Stimulated activated memory B cell treated with anti-CD40 and anti-IgM and Interleukin-4, amounts not matched to agents 10 μg/mL and 1 μg/mL and 100 μg/mL, for 72 hours (primary cell): ENCODE data around the gene TMC7.

ENCODE experiments used
- ATAC-seq: fragments of 150-1000 bp; cut with Tn5 transposase; 2 replicates; pipeline ENCODE4 v1.10.0; 2021
- H3K27ac Mint-ChIP-seq: one replicate; pipeline ENCODE4 v1.8.0; 2022; ENCODE audit warnings: mild to moderate bottlenecking, mixed read lengths
- H3K27me3 Mint-ChIP-seq: one replicate; pipeline ENCODE4 v1.8.0; 2022; ENCODE audit warnings: mixed read lengths
- H3K36me3 Mint-ChIP-seq: one replicate; pipeline ENCODE4 v1.8.0; 2022; ENCODE audit warnings: mixed read lengths
- H3K4me1 Mint-ChIP-seq: one replicate; pipeline ENCODE4 v1.8.0; 2022; ENCODE audit warnings: mixed read lengths
- H3K4me3 Mint-ChIP-seq: one replicate; pipeline ENCODE4 v1.8.0; 2022; ENCODE audit warnings: mild to moderate bottlenecking, moderate library complexity, mixed read lengths
- H3K9me3 Mint-ChIP-seq: one replicate; pipeline ENCODE4 v1.8.0; 2022; ENCODE audit warnings: mixed read lengths

The TMC7 gene

DNA sequence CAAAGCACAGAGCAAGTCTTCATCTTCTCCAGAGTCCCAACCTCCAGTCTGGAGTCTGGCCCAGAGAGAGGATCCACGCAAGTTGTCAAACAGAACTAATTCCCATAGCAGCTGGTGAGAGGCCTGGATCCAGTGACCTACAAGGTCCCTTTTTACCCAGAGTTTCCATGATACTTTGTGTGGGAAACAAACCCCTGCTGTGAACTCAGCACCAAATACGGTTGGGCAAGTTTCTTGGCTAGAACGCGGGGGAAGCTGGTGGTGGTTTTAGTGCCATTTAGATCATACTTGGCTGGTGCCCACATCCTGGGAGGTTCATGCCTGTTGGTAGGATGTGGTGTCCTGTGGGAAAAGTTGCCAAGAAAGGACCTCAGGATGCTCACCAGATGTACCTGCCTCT, 18.1 kb downstream of the TMC7 start:
- no peaks in the 10 kb centered on the region for H3K9me3 Mint-ChIP-seq
- H3K27me3 Mint-ChIP-seq, result no peaks in the 10 kb centered on the region
- ATAC-seq, result no peak
- H3K36me3 Mint-ChIP-seq, result no peaks in the 10 kb centered on the region
- H3K4me1 Mint-ChIP-seq, result no peaks in the 10 kb centered on the region
- no peak overlapping the region for H3K4me3 Mint-ChIP-seq
- no peak overlapping the region for H3K27ac Mint-ChIP-seq

DNA sequence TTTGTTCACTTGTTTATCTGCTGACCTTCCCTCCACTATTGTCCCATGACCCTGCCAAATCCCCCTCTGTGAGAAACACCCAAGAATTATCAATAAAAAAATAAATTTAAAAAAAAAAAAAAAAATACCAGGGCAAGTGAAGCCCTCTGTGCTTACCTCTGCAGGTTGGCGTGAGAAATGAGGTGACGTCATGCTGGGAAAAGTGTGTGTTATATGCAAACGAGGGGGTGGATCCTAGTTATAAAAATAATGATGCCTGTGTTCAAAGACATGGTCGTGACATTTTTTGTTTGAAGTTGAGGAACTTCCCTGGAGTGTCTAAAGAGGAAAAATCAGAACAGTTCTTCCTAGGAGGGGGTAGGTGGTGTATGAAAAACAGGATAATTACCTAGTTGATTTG, 20.2 kb downstream of the TMC7 start:
- Mint-ChIP-seq H3K27me3 (peaks cover 9% of the 10 kb centered on the region), H3K4me3 (no peak overlapping the region), H3K4me1 (no peaks in the 10 kb centered on the region), H3K27ac (no peak overlapping the region), H3K36me3 (no peaks in the 10 kb centered on the region), H3K9me3 (no peaks in the 10 kb centered on the region)
- ATAC-seq, result no peak

DNA sequence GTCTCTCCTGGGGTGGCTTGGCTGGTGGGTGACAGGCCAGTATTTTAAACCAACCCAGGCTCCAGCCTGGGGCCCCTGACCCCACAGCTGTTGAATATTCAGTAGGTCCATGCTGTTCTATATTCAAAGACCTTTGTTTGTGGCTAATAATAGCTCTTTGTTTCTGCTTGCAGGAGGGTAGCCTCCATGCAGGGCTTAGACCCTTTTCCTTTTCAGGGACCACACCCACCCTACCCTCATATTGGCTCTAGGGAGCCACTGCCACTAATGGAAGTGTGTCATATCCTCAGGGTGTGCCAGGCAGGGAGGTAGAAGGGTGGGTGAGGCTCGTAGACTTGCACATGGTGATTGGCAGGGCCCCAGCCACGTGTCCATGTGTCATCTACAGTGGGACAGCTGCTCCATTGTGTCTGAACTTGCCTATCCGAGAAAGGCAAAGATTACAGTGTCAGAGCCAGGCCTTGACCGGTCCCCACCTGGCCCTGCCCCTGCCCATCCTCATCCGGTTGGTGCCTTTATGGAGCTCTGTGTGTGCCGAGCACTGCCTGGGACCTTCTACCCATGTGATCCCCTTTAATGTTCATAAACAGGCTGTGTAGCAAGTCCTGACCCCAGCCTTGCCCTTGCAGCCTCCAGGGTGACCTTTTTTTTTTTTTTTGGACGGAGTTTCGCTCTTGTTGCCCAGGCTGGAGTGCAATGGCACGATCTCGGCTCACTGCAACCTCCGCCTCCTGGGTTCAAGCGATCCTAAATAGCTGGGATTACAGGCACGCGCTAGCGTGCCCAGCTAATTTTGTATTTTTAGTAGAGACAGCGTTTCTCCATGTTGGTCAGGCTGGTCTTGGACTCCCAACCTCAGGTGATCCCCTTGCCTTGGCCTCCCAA, 22.1 kb downstream of the TMC7 start:
- no peaks in the 10 kb centered on the region for H3K4me1 Mint-ChIP-seq
- ATAC-seq, result no peak
- H3K36me3 Mint-ChIP-seq, result no peaks in the 10 kb centered on the region
- H3K27me3 Mint-ChIP-seq, result peaks cover 9% of the 10 kb centered on the region
- H3K4me3 Mint-ChIP-seq, result no peak overlapping the region
- H3K27ac Mint-ChIP-seq, result no peak overlapping the region
- H3K9me3 Mint-ChIP-seq, result no peaks in the 10 kb centered on the region

DNA sequence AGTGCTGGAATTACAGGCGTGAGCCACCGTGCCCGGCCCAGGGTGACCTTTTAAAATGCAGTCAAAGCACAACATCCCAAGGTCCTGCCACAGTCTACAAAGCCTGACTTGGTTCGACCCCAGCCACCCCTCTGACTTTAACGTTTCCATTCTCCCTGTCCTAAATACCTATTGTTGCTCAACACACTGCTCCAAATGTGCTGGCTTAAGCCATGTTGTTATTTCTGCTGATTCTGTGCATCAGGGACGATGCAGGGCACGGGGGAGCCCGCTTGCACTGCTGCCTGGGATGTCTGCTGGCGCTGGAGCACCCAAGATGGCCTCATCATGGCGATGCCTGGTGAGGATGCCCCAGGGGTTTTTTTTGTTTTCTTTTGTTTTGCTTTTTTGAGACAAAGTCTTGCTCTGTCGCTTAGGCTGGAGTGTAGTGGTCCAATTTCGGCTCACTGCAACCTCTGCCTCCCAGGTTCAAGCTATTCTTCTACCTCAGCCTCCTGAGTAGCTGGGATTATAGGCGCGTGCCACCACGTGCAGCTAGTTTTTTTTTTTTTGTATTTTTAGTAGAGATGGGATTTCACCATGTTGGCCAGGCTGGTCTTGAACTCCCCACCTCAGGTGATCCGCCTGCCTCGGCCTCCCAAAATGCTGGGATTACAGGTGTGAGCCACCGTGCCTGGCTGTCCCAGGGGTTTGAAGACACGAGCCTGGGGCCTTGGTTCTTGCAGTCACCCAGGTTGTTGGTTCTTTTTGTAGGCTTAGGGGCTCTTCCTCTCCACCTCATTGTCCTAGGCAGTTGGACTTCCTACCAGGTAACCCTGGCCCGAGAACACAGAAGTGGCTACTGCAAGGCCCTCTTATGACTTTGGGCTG, 22.9 kb downstream of the TMC7 start:
- no peaks in the 10 kb centered on the region for H3K36me3 Mint-ChIP-seq
- ATAC-seq, result no peak
- H3K4me1 Mint-ChIP-seq, result no peaks in the 10 kb centered on the region

DNA sequence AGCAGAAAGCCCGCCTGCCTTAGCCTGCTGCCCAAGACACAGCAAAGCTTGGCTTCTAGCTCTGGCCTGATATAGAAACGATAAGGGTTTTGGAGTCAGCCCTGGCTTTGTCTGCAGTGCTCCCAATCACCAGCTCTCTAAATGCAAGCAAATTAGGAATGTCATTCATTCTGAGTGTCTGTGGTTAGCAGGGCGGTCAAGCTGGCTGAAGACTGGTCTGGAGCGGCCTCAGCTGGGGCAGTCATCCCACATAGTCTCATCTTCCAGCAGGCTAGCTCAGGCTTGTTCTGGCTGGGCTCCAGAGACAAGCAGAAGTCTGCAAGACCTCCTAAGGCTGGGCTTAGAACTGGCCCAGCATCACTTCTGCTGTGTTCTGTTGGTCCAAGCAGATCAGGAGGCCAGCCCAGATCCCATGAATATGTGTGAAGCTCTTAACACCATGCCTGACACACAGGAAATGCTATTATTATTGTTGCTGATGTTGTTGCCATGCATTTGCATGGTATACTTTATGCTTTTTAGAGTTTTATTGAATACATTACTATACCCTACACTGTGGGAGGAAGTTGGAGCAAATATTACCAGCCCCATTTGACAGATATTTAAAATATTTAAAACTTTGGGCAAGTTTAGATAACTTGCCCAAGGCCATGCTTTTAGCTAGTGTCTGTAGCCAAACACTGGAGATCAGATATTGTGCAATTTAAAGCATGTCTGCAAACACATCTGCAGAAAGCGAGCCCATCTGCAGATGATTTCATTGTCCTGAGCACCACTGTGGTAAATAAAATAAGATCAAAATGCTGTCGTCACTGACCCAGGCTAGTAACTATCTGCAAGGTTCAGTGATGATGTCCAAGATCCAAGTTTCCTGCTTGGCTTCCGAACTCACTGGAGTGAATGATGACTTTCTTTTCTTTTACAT, 24.8 kb downstream of the TMC7 start:
- ATAC-seq, result no peak
- Mint-ChIP-seq H3K36me3 (no peaks in the 10 kb centered on the region), H3K4me1 (no peaks in the 10 kb centered on the region), H3K4me3 (no peak overlapping the region), H3K27ac (no peak overlapping the region), H3K27me3 (peaks cover 9% of the 10 kb centered on the region), H3K9me3 (no peaks in the 10 kb centered on the region)

More for the DNA sequence above, 22.9 kb downstream of the TMC7 start:
- no peaks in the 10 kb centered on the region for H3K9me3 Mint-ChIP-seq
- peaks cover 9% of the 10 kb centered on the region for H3K27me3 Mint-ChIP-seq
- H3K27ac Mint-ChIP-seq, result no peak overlapping the region
- H3K4me3 Mint-ChIP-seq, result no peak overlapping the region

DNA sequence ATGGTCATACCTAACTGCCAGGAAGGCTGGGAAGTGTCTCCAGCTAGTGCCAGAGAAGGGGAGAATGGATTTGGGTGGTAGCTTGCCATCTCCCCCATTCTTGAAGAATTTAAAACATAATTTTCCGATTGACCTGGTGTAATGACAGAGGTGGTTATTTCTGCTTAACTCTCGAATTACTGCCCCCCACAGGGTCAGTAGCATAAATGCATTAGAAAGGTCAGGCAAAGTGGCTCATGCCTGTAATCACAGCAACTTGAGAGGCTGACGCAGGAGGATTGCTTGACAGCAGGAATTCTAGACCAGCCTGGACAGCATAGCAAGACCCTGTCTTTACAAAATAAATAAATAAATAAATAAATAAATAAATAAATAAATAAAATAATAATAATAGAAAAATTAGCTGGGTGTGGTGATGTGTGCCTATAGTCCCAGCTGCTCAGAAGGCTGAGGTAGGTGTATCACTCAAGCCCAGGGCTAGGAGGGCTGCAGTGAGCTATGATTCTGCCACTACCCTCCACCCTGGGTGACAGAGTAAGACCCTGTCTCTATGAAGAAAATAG, 27.5 kb downstream of the TMC7 start:
- Mint-ChIP-seq H3K27me3 (peaks cover 26% of the 10 kb centered on the region), H3K36me3 (no peaks in the 10 kb centered on the region), H3K4me1 (no peaks in the 10 kb centered on the region), H3K27ac (no peak overlapping the region), H3K4me3 (no peak overlapping the region), H3K9me3 (no peaks in the 10 kb centered on the region)
- no peak for ATAC-seq

DNA sequence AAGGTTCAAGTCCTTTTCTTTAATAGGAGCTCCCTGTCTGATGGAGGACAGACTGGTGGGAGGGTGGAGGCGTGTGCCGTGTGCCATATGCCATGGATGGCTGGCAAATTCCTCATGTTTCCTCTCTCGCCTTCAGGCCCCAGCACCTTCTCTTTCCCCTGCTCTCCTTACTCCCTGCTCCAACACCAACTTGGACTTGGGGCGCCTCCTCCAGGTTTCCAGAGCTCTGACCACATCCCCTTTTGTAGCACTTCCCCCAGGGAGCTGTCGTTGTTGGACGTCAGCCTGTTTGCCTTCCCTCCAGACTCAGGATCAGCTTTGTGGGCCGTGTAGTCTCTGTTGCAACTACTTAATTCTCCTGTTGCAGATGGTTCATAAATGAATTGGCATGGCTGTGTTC, 30.7 kb downstream of the TMC7 start:
- no peaks in the 10 kb centered on the region for H3K4me1 Mint-ChIP-seq
- H3K9me3 Mint-ChIP-seq, result no peaks in the 10 kb centered on the region
- no peak overlapping the region for H3K4me3 Mint-ChIP-seq
- no peak overlapping the region for H3K27ac Mint-ChIP-seq
- no peak for ATAC-seq
- H3K36me3 Mint-ChIP-seq, result no peaks in the 10 kb centered on the region
- H3K27me3 Mint-ChIP-seq, result peaks cover 16% of the 10 kb centered on the region

DNA sequence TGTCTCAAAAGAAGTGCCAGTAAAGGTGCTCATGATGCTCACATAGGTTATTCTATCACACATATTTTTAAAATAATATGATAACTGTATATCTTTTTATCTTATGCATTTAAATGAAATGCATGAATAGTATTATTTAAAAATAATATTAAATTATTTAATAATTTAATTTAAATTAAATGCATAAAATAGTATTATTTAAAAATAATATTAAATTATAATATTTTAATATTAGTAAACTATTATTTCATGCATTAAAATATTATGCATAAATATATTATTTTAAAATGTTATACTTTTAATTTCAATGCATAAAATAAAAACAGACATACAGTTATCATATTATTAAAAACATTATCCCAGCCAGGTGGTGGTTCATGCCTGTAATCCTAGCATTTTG, 33.4 kb downstream of the TMC7 start:
- no peaks in the 10 kb centered on the region for H3K4me1 Mint-ChIP-seq

DNA sequence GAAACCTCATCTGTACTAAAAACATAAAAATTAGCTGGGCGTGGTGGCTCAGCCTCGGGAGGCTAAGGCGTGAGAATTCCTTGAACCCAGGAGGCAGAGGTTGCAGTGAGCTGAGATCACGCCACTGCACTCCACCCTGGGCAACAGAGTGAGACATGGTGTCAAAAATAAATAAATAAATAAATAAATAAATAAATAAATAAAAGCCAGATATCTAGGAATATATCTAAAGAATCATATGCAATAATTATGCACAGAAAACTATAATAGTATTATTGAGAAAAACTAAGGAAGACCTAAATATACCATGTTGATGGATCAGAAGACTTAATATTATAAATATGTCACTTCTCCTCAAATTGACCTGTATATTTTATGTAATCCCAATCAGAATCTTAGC, 37.0 kb downstream of the TMC7 start:
- ATAC-seq, result no peak
- no peaks in the 10 kb centered on the region for H3K27me3 Mint-ChIP-seq
- H3K4me3 Mint-ChIP-seq, result no peak overlapping the region
- no peaks in the 10 kb centered on the region for H3K4me1 Mint-ChIP-seq
- H3K27ac Mint-ChIP-seq, result no peak overlapping the region
- H3K36me3 Mint-ChIP-seq, result no peaks in the 10 kb centered on the region
- H3K9me3 Mint-ChIP-seq, result no peaks in the 10 kb centered on the region

More for the DNA sequence above, 33.4 kb downstream of the TMC7 start:
- Mint-ChIP-seq H3K9me3 (no peaks in the 10 kb centered on the region), H3K36me3 (no peaks in the 10 kb centered on the region), H3K27me3 (peaks cover 16% of the 10 kb centered on the region), H3K27ac (no peak overlapping the region), H3K4me3 (no peak overlapping the region)
- no peak for ATAC-seq

DNA sequence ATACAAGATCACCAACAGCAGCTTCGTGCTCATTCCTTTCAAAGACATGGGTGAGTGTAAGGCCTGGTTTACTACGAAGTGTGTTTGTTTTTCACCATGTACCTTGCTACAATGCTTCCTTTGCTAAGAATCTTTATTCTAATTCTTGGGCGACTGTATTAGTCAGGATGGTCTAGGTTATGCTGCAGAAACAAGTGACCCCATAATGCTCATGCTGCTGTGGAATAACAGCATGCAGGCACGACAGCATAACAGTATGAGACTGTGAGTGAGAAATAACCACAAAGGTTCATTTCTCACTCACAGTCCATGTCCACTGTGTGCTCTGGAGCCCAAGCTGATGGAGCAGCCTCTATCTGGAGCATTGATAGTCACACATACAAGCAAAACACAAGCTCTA, 38.0 kb downstream of the TMC7 start:
- no peaks in the 10 kb centered on the region for H3K27me3 Mint-ChIP-seq
- no peaks in the 10 kb centered on the region for H3K36me3 Mint-ChIP-seq
- no peaks in the 10 kb centered on the region for H3K9me3 Mint-ChIP-seq
- no peak overlapping the region for H3K4me3 Mint-ChIP-seq
- no peaks in the 10 kb centered on the region for H3K4me1 Mint-ChIP-seq
- no peak for ATAC-seq
- H3K27ac Mint-ChIP-seq, result no peak overlapping the region

DNA sequence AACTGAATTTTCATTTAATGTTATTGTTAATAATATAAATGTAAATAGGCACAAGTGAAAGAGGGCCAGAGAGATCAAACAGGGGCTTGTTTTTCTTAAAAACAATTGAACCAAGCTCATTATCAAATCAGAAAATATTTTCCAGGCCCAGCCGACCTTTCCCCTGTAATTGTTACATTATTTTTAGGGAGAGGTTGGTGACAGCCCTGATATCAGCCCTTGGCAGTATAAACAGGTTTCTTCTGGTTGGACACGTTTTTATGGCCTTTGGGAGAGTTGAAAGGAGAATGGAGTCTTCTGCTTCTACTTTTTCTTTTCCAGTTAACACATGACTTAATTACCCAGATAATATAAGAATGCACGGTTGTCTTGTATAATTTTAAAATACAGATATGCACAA, 43.7 kb downstream of the TMC7 start:
- Mint-ChIP-seq H3K4me3 (no peak overlapping the region), H3K27ac (no peak overlapping the region), H3K4me1 (no peaks in the 10 kb centered on the region), H3K36me3 (no peaks in the 10 kb centered on the region), H3K9me3 (no peaks in the 10 kb centered on the region), H3K27me3 (peaks cover 21% of the 10 kb centered on the region)
- no peak for ATAC-seq

DNA sequence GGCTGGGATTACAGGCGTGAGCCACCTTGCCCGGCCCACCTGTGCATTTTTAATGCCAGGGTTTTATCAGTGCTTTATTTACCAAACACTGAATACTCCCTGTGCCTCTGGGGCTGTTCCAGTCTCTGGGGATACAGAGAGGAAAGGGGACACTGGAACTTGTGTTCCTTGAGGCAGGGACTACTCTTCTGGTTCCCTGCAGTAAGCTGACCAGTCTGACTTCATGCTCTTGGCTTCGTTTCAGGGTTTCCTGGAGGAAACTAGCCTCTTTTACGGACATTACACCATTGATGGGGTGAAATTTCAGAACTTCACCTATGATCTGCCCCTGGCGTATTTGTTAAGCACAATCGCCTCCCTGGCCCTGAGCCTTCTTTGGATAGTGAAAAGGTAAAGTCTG, 46.2 kb downstream of the TMC7 start:
- no peak for ATAC-seq
- Mint-ChIP-seq H3K27ac (no peak overlapping the region), H3K4me1 (no peaks in the 10 kb centered on the region), H3K9me3 (no peaks in the 10 kb centered on the region), H3K27me3 (peaks cover 21% of the 10 kb centered on the region), H3K4me3 (no peak overlapping the region), H3K36me3 (no peaks in the 10 kb centered on the region)

DNA sequence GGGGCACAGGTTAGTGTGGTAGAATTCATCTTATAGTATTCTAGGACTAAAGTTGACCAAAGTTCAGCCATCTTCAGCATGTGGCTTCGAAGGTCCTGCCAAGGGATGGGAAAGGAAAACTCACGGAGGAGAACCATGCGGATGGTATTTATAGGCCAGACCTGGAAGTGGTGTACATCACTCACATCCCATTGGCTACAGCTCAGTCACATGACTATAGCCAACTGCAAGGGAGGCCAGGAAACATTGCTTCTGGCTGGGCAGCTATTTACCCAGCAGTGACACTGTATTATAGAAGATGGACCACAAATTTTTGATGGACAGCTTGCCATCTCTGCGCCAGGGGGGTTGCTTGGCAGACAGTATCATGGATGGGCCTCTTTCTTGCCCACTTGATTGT, 48.0 kb downstream of the TMC7 start:
- peaks cover 21% of the 10 kb centered on the region for H3K27me3 Mint-ChIP-seq
- no peaks in the 10 kb centered on the region for H3K4me1 Mint-ChIP-seq
- no peak overlapping the region for H3K4me3 Mint-ChIP-seq
- H3K9me3 Mint-ChIP-seq, result peaks cover 9% of the 10 kb centered on the region
- no peak for ATAC-seq
- no peaks in the 10 kb centered on the region for H3K36me3 Mint-ChIP-seq
- no peak overlapping the region for H3K27ac Mint-ChIP-seq

DNA sequence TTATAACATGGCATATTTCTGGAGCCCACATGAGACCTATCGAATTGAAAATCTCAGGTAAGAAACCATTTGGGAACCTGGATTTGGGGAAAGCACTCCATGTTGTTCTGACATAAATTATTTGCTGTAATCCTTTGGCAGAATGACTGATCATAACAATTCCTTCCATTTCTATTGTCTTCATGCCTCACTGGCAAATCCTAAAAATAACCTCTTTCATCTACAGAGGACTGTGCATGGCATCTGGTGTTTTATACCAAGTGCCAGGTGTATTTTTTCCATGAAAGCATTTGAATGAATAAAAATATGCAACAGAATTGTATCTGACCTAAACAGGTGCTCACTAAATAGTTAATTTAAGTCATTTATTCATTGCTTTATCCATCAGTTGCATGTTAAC, 50.0 kb downstream of the TMC7 start:
- H3K4me1 Mint-ChIP-seq, result no peaks in the 10 kb centered on the region
- peaks cover 9% of the 10 kb centered on the region for H3K9me3 Mint-ChIP-seq
- H3K36me3 Mint-ChIP-seq, result no peaks in the 10 kb centered on the region
- no peak overlapping the region for H3K4me3 Mint-ChIP-seq
- H3K27ac Mint-ChIP-seq, result no peak overlapping the region
- peaks cover 21% of the 10 kb centered on the region for H3K27me3 Mint-ChIP-seq
- no peak for ATAC-seq

DNA sequence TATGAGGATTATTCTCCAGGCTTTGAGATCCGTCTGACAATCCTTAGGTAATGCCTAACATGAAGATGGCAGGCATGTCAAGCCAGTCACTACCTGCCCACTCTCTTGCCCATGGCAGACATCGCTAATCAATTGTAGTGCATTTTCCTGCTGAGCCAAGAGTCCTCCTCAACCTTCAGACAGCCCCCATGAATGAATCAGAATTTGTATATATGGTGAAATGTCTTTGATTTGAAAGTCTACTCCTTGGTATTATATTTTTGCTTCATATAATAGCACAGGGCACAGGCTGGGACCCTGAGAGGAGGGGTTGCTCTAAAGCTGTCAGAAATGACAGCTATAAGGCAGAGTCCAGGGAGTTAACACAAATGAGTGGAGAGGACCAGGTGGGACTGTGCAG, 56.7 kb downstream of the TMC7 start:
- Mint-ChIP-seq H3K36me3 (no peaks in the 10 kb centered on the region), H3K9me3 (peaks cover 7% of the 10 kb centered on the region), H3K4me1 (no peaks in the 10 kb centered on the region), H3K27ac (no peak overlapping the region), H3K27me3 (peaks cover 8% of the 10 kb centered on the region), H3K4me3 (no peak overlapping the region)
- no peak for ATAC-seq
